SK-N-SH (cell line): ENCODE data around the gene ZNF280D. TPM values are rescaled to one million over a fixed set of nuclear protein-coding genes. Genes with fewer than 3 reads are reported as not detected.

Experiments
- CTCF ChIA-PET: fragments of 300-600, 350-600 bp; formaldehyde crosslinking; extraction: SDS; loops from one replicate; lab custom pipeline; 2021; lab: Yijun Ruan, JAX
- POLR2A ChIA-PET: fragments of 350-600 bp; sonication (Branson Sonifier 250); formaldehyde crosslinking; extraction: SDS; loops from one replicate; lab custom pipeline; 2020; ENCODE audit warnings: antibody characterized with exemption, inconsistent platforms; lab: Yijun Ruan, JAX
- DNase-seq: peaks from one replicate; pipeline ENCODE4 v3.0.0; 2012
- H2AFZ ChIP-seq: fragments of 200-600 bp; sonication (generic); 2 replicates; pipeline ENCODE4 v1.8.1; 2016; ENCODE audit warnings: antibody characterized with exemption, mild to moderate bottlenecking, low read depth
- H3F3A ChIP-seq: fragments of 200-600 bp; sonication (generic); replicated peaks from 2 replicates; pipeline ENCODE3; 2016; ENCODE audit warnings: antibody characterized with exemption, mild to moderate bottlenecking; ENCODE audit not compliant: insufficient read depth
- H3K27ac ChIP-seq, 2 experiments: fragments of 200-500 bp in 1 of 2; fragments of 200-600 bp in 1 of 2; sonication (Bioruptor generic) in 1 of 2; sonication (generic), shearing (Covaris generic) in 1 of 2; 2 replicates each; pipeline versions ENCODE4 v1.5.1 to v1.6.1; 2014 to 2016; ENCODE audit warnings: low read depth in 2 of 2, inconsistent platforms in 1 of 2, low read length in 1 of 2, mild to moderate bottlenecking in 1 of 2, mixed read lengths in 1 of 2
- H3K27me3 ChIP-seq: fragments of 200-600 bp; sonication (generic), shearing (Covaris generic); 2 replicates; pipeline ENCODE4 v1.6.1; 2016; ENCODE audit warnings: mixed run types; ENCODE audit not compliant: insufficient read depth
- H3K36me3 ChIP-seq, 2 experiments: fragments of 200-500 bp in 1 of 2; fragments of 200-600 bp in 1 of 2; sonication (Bioruptor generic) in 1 of 2; sonication (generic) in 1 of 2; replicated peaks in 1 of 2; 2 replicates each; pipeline versions ENCODE3 to v1.5.1; 2014 to 2016; ENCODE audit warnings: low read length in 1 of 2, mild to moderate bottlenecking in 1 of 2; ENCODE audit not compliant: insufficient read depth in 2 of 2, control insufficient read depth in 1 of 2
- H3K4me1 ChIP-seq, 2 experiments: fragments of 200-500 bp in 1 of 2; fragments of 200-600 bp in 1 of 2; sonication (Bioruptor generic) in 1 of 2; sonication (generic), shearing (Covaris generic) in 1 of 2; 2 replicates each; pipeline versions ENCODE4 v1.5.1 to v1.6.1; 2014 to 2016; ENCODE audit warnings: low read depth in 1 of 2, low read length in 1 of 2, mixed run types in 1 of 2; ENCODE audit not compliant: insufficient read depth in 2 of 2, control insufficient read depth in 1 of 2
- H3K4me2 ChIP-seq: fragments of 200-600 bp; sonication (generic), shearing (Covaris generic); 2 replicates; pipeline ENCODE4 v1.6.1; 2017; ENCODE audit warnings: mixed run types
- H3K4me3 ChIP-seq, 2 experiments: fragments of 200-500 bp in 1 of 2; fragments of 200-600 bp in 1 of 2; sonication (Bioruptor generic) in 1 of 2; sonication (generic), shearing (Covaris generic) in 1 of 2; 2 replicates each; pipeline versions ENCODE4 v1.5.1 to v1.8.1; 2014 to 2016; ENCODE audit warnings: low read depth in 2 of 2, inconsistent platforms in 1 of 2, low read length in 1 of 2, mild to moderate bottlenecking in 1 of 2, mixed read lengths in 1 of 2, moderate library complexity in 1 of 2
- H3K79me2 ChIP-seq: fragments of 200-600 bp; sonication (generic); 2 replicates; pipeline ENCODE4 v1.8.1; 2017; ENCODE audit warnings: mild to moderate bottlenecking; ENCODE audit not compliant: insufficient read depth
- H3K9ac ChIP-seq: fragments of 200-600 bp; sonication (generic); 2 replicates; pipeline ENCODE4 v1.6.1; 2017; ENCODE audit warnings: mixed run types
- H3K9me2 ChIP-seq: fragments of 200-600 bp; sonication (generic); 2 replicates; pipeline ENCODE4 v1.6.1; 2017; ENCODE audit warnings: mixed run types
- H3K9me3 ChIP-seq: fragments of 200-600 bp; sonication (generic); 2 replicates; pipeline ENCODE4 v1.6.1; 2017; ENCODE audit warnings: mixed run types, mild to moderate bottlenecking, moderate library complexity
- H4K20me1 ChIP-seq: fragments of 200-600 bp; sonication (generic); 2 replicates; pipeline ENCODE4 v1.6.1; 2017; ENCODE audit warnings: mild to moderate bottlenecking, mixed run types; ENCODE audit not compliant: insufficient read depth
- CTCF ChIP-seq: fragments of 200-600 bp; sonication (generic); IDR thresholded peaks from 2 replicates; pipeline ENCODE4 v1.6.1; 2017; ENCODE audit warnings: antibody characterized with exemption, mild to moderate bottlenecking, moderate library complexity
- EZH2phosphoT487 ChIP-seq: fragments of 200-600 bp; sonication (generic); IDR thresholded peaks from 2 replicates; pipeline ENCODE4 v1.6.1; 2017; ENCODE audit warnings: low read depth, mixed run types, mild to moderate bottlenecking, antibody characterized with exemption, moderate library complexity, borderline replicate concordance
- FOSL2 ChIP-seq: IDR thresholded peaks from 2 replicates; pipeline ENCODE4 v1.4.0; 2012; ENCODE audit warnings: low read depth, mild to moderate bottlenecking, moderate library complexity, borderline replicate concordance
- FOXJ3 ChIP-seq: sonication (generic); formaldehyde crosslinking; IDR thresholded peaks from 2 replicates; pipeline ENCODE4 v1.5.1; 2020; ENCODE audit warnings: mild to moderate bottlenecking, missing genetic modification reagents
- GATA2 ChIP-seq: sonication (generic); formaldehyde crosslinking; IDR thresholded peaks from 2 replicates; pipeline ENCODE4 v1.5.0; 2020; ENCODE audit warnings: mild to moderate bottlenecking, missing genetic modification reagents
- NFIC ChIP-seq: IDR thresholded peaks from 2 replicates; pipeline ENCODE4 v1.4.0; 2012; ENCODE audit warnings: borderline replicate concordance
- NRF1 ChIP-seq: IDR thresholded peaks from 2 replicates; pipeline ENCODE4 v1.6.1; 2012; ENCODE audit warnings: low read depth, mild to moderate bottlenecking, low read length
- REST ChIP-seq: IDR thresholded peaks from 2 replicates; pipeline ENCODE4 v1.6.1; 2012; ENCODE audit warnings: mild to moderate bottlenecking, low read depth, low read length, moderate library complexity
- RFX5 ChIP-seq: IDR thresholded peaks from 2 replicates; pipeline ENCODE4 v1.6.1; 2012; ENCODE audit warnings: mild to moderate bottlenecking, improper control_type of control experiment, low read length
- SIN3A ChIP-seq: IDR thresholded peaks from 2 replicates; pipeline ENCODE4 v1.6.1; 2012; ENCODE audit warnings: low read depth, mild to moderate bottlenecking, low read length, moderate library complexity, borderline replicate concordance
- SMC3 ChIP-seq: IDR thresholded peaks from 2 replicates; pipeline ENCODE4 v1.6.1; 2012; ENCODE audit warnings: low read depth, low read length, improper control_type of control experiment
- TCF12 ChIP-seq: IDR thresholded peaks from 2 replicates; pipeline ENCODE4 v1.4.0; 2012
- WGBS: methylation state at CpG from one replicate; pipeline ENCODE4 v1.1.6; 2017; ENCODE audit warnings: low lambda C conversion rate; 5-methylcytosine and 5-hydroxymethylcytosine counted together
- polyA plus RNA-seq, 3 experiments: library from polyadenylated mRNA; depleted of rRNA; stranded (reverse); fragments of >200 nt; gene quantifications; 2 replicates each; pipeline ENCODE4 v1.2.3, GENCODE V29; 2012
- TF ChIP-seq, protein P1 (sequence below): IDR thresholded peaks from 2 replicates; pipeline ENCODE4 v1.4.0; 2012; ENCODE audit warnings: low read depth, borderline replicate concordance
- TF ChIP-seq, protein P2 (sequence below): IDR thresholded peaks from 2 replicates; pipeline ENCODE4 v1.4.0; 2012; ENCODE audit warnings: low read depth, borderline replicate concordance

ZNF280D gene
- polyA plus RNA-seq, 1 of the 3 experiments (the other 2 are of a cell fraction) = 5.4 TPM

DNA sequence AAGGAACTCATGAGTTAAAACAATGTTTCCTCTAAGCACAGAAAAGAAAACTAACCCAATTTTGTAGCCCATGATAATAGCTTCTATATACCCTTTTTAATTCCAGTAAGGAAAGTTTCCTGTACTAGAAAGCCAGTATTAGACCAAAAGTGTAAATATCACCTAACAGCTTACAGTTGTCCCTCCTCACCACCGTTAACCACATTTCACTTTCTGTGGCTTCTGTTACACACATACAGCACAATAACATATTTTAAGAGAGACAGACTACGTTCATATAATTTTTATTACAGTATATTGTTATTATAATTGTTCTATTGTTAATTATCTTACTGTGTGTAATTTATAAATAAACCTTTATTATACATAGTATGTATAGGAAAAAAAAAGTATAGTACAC, 74.1 kb downstream of the ZNF280D start:
- H3K9me2 ChIP-seq = no peaks in the 10 kb centered on the region
- ChIA-PET POLR2A (interaction anchor here (0.5 kb wide), 1 partner anchor 677 kb away, joined by 4 read pairs; no protein-coding TSS in a partner anchor), CTCF (no interaction called here)
- H3K4me1 ChIP-seq = no peaks in the 10 kb centered on the region
- H2AFZ ChIP-seq = no peak overlapping the region
- no peak overlapping the region for H3K9ac ChIP-seq
- TF ChIP-seq REST (no peak), GATA2 (CRISPR knock-in tag) (no peak), SMC3 (no peak), CTCF (no peak), RFX5 (no peak), TCF12 (no peak), FOSL2 (no peak), NRF1 (no peak), FOXJ3 (CRISPR knock-in tag) (no peak), SIN3A (no peak), NFIC (no peak), EZH2phosphoT487 (no peak)
- TF ChIP-seq, protein P1, sequence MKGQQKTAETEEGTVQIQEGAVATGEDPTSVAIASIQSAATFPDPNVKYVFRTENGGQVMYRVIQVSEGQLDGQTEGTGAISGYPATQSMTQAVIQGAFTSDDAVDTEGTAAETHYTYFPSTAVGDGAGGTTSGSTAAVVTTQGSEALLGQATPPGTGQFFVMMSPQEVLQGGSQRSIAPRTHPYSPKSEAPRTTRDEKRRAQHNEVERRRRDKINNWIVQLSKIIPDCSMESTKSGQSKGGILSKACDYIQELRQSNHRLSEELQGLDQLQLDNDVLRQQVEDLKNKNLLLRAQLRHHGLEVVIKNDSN = no peak
- TF ChIP-seq, protein P2, sequence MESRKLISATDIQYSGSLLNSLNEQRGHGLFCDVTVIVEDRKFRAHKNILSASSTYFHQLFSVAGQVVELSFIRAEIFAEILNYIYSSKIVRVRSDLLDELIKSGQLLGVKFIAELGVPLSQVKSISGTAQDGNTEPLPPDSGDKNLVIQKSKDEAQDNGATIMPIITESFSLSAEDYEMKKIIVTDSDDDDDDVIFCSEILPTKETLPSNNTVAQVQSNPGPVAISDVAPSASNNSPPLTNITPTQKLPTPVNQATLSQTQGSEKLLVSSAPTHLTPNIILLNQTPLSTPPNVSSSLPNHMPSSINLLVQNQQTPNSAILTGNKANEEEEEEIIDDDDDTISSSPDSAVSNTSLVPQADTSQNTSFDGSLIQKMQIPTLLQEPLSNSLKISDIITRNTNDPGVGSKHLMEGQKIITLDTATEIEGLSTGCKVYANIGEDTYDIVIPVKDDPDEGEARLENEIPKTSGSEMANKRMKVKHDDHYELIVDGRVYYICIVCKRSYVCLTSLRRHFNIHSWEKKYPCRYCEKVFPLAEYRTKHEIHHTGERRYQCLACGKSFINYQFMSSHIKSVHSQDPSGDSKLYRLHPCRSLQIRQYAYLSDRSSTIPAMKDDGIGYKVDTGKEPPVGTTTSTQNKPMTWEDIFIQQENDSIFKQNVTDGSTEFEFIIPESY = no peak
- no peak overlapping the region for H3K27ac ChIP-seq
- H3K36me3 ChIP-seq = peaks cover 48% of the 10 kb centered on the region in 2 experiments
- no peaks in the 10 kb centered on the region for H3K27me3 ChIP-seq
- DNase-seq = no peak
- 91% methylated on average over 2 of the region's 2 CpGs for WGBS
- H3F3A ChIP-seq = no peaks in the 10 kb centered on the region
- H3K9me3 ChIP-seq = no peaks in the 10 kb centered on the region
- no peaks in the 10 kb centered on the region for H3K79me2 ChIP-seq
- no peak overlapping the region for H3K4me2 ChIP-seq
- H4K20me1 ChIP-seq = no peaks in the 10 kb centered on the region
- no peak overlapping the region for H3K4me3 ChIP-seq
